ENCODE data around the gene EPX. TPM values are rescaled to one million over a fixed set of nuclear protein-coding genes. Genes with fewer than 3 reads are reported as not detected.

The EPX gene
- total RNA-seq, 1 experiment from 2014 or later: not detected

DNA sequence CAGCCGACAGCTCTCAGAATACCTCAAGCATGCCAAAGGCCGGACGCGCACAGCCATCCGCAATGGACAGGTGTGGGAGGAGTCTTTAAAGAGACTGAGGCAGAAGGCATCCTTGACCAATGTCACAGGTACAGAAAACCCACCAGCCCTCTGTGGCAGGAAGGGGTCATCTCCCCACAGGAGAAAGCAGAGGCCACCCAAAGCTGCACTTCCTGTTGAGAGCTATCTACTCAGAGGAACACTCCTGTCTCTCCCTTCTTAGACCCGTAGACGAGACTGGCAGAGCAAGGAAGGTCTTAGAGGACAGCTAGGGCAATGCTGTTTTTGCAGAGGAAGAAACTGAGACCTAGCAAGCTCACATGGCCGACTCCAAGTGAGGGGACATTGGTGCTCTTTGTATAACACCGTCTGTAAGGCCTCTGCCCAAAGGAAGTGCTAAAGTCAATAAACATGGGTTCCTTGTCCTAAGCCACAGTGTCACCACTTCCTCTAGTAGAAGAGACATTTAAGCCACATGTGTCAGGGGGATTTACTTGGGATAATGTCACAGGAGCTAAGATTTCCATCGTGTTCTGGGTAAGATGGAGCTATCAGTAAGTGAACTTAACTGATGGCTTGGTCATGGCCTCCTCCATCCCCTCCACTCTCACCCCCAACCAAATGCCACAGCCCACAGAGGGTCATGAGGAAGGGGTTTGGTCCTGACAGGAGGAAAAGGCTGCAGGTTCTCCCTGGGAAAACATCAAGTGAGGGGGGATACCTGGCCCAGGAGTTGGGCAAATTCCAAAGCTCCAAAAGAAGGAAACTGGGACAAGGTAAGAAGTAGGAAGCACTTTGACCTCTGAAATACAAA is 55.2 kb downstream of the EPX start:
- Histone ChIP-seq H3K4ac (ENCODE audit: low read depth, low read length) (no peak overlapping the region), H2AK5ac (ENCODE audit: insufficient read length, low read length) (no peak overlapping the region), H3K4me1 (ENCODE audit: insufficient read depth, low read length) (no peaks in the 10 kb centered on the region; the same call in 1 of the 2 replicates), H2AFZ (ENCODE audit: low read length) (no peak overlapping the region), H2BK12ac (ENCODE audit: insufficient read length, low read depth, low read length) (no peak overlapping the region), H3K14ac (ENCODE audit: insufficient read depth, low read length) (no peak overlapping the region), H2BK20ac (ENCODE audit: low read depth, low read length, poor library complexity, severe bottlenecking) (no peak overlapping the region), H3K18ac (ENCODE audit: insufficient read length, low read depth, low read length) (no peak overlapping the region), H3K9me3 (ENCODE audit: control insufficient read depth, low read depth, low read length) (peaks cover 8% of the 10 kb centered on the region), H3K56ac (ENCODE audit: insufficient read length, low read depth, low read length) (no peak overlapping the region), H3K4me2 (ENCODE audit: insufficient read depth, insufficient read length, low read length) (no peak overlapping the region), H3K79me1 (ENCODE audit: insufficient read depth, low read depth, low read length, poor library complexity, severe bottlenecking) (no peaks in the 10 kb centered on the region), H4K20me1 (ENCODE audit: control insufficient read depth, insufficient read depth, insufficient read length) (no peaks in the 10 kb centered on the region), H3K27ac (ENCODE audit: insufficient read length, low read depth, low read length) (no peak overlapping the region), H2BK5ac (ENCODE audit: insufficient read length, low read length) (no peak overlapping the region), H2BK120ac (ENCODE audit: low read depth, low read length, poor library complexity, severe bottlenecking) (no peak overlapping the region), H3T11ph (ENCODE audit: low read length) (no peak overlapping the region), H2BK15ac (ENCODE audit: low read depth, low read length) (no peak overlapping the region), H3K23me2 (ENCODE audit: insufficient read length, low read depth, low read length, poor library complexity, severe bottlenecking) (peaks cover 8% of the 10 kb centered on the region), H3K79me2 (ENCODE audit: insufficient read depth, low read length) (no peaks in the 10 kb centered on the region), H3K23ac (ENCODE audit: insufficient read length, low read depth, low read length) (no peak overlapping the region), H4K5ac (ENCODE audit: insufficient read length, low read depth, low read length) (no peak overlapping the region), H4K91ac (ENCODE audit: insufficient read length, low read depth, low read length) (no peak overlapping the region), H3K27me3 (ENCODE audit: insufficient read depth, low read length) (peaks cover 38% of the 10 kb centered on the region), H4K8ac (replicated peaks; ENCODE audit: insufficient read length, low read depth, low read length) (no peak overlapping the region), H3K9ac (ENCODE audit: extremely low read depth, insufficient read length, low read length) (no peak overlapping the region)
- TF ChIP-seq CTCF (conservative IDR thresholded peaks at IDR 0.05): no peak
- peaks cover 9% of the 10 kb centered on the region in 2 experiments for H3K9me3 Mint-ChIP-seq
- H3K4me3 Mint-ChIP-seq: no peak overlapping the region
- DNase-seq: no peak
- H3K27ac Mint-ChIP-seq: no peak overlapping the region
- WGBS (ENCODE audit: extremely low coverage, insufficient read length, low lambda C conversion rate): no CpG with 5 or more reads among the region's 10 CpGs
- H3K27me3 Mint-ChIP-seq (ENCODE audit: low read depth): peaks cover 97% of the 10 kb centered on the region
- H3K36me3 Mint-ChIP-seq (ENCODE audit: insufficient read depth in 1 of 3, low read depth in 3 of 3): peaks cover 0 to 6% (median 6%) of the 10 kb centered on the region in 3 experiments; a peak in 4 of 7 replicates
- H3K4me1 Mint-ChIP-seq: peaks cover 11 to 14% of the 10 kb centered on the region in 2 experiments

Measured in H9 (cell line).